Hepatocyte (in vitro differentiated cells): Measurements from ENCODE around the gene C1QB. TPM values are rescaled to one million over a fixed set of nuclear protein-coding genes. Genes with fewer than 3 reads are reported as not detected.

Experiments used
- DNase-seq: peaks from one replicate; pipeline ENCODE4 v3.0.0-alpha.2; 2016; ENCODE audit warnings: low spot score
- H2AFZ ChIP-seq: fragments of 200-600 bp; sonication (generic); 2 replicates; pipeline ENCODE4 v1.6.0; 2016; ENCODE audit warnings: antibody characterized with exemption, mild to moderate bottlenecking
- H3K27ac ChIP-seq: fragments of 200-600 bp; sonication (generic); 2 replicates; pipeline ENCODE4 v1.5.1; 2016; ENCODE audit warnings: mild to moderate bottlenecking
- H3K27me3 ChIP-seq: fragments of 200-600 bp; sonication (generic); 2 replicates; pipeline ENCODE4 v1.6.1; 2016
- H3K36me3 ChIP-seq: fragments of 200-600 bp; sonication (generic); replicated peaks from 2 replicates; pipeline ENCODE4 v1.5.1; 2016; ENCODE audit warnings: low read depth; ENCODE audit not compliant: insufficient read depth
- H3K4me1 ChIP-seq: fragments of 200-600 bp; sonication (generic); 2 replicates; pipeline ENCODE4 v1.5.1; 2016; ENCODE audit warnings: mild to moderate bottlenecking, moderate library complexity; ENCODE audit not compliant: insufficient read depth
- H3K4me2 ChIP-seq: fragments of 200-600 bp; sonication (generic); 2 replicates; pipeline ENCODE4 v1.6.0; 2016
- H3K4me3 ChIP-seq: fragments of 200-600 bp; sonication (generic); 2 replicates; pipeline ENCODE4 v1.5.1; 2016; ENCODE audit warnings: mild to moderate bottlenecking
- H3K79me2 ChIP-seq: fragments of 200-600 bp; sonication (generic); 2 replicates; pipeline ENCODE4 v1.6.0; 2017; ENCODE audit warnings: mild to moderate bottlenecking
- H3K9me2 ChIP-seq: fragments of 200-600 bp; sonication (generic); replicated peaks from 2 replicates; pipeline ENCODE4 v1.6.0; 2017; ENCODE audit warnings: mild to moderate bottlenecking; ENCODE audit not compliant: insufficient read depth
- H3K9me3 ChIP-seq: fragments of 200-600 bp; sonication (generic); 2 replicates; pipeline ENCODE4 v1.5.1; 2016; ENCODE audit warnings: low read depth, mild to moderate bottlenecking
- H4K20me1 ChIP-seq: fragments of 200-600 bp; sonication (generic); 2 replicates; pipeline ENCODE4 v1.6.0; 2016; ENCODE audit warnings: mild to moderate bottlenecking; ENCODE audit not compliant: insufficient read depth, poor library complexity, severe bottlenecking
- CTCF ChIP-seq: fragments of 200-600 bp; sonication (generic); IDR thresholded peaks from 2 replicates; pipeline ENCODE4 v1.5.1; 2016; ENCODE audit warnings: antibody characterized with exemption, mild to moderate bottlenecking; ENCODE audit not compliant: poor library complexity
- EZH2 ChIP-seq: fragments of 200-600 bp; sonication (generic); IDR thresholded peaks from 2 replicates; pipeline ENCODE4 v1.6.1; 2016; ENCODE audit warnings: antibody characterized with exemption, mild to moderate bottlenecking, borderline replicate concordance
- EZH2phosphoT487 ChIP-seq: fragments of 200-600 bp; sonication (generic); IDR thresholded peaks from one replicate; pipeline ENCODE4 v1.6.1; 2018; ENCODE audit warnings: antibody characterized with exemption, mild to moderate bottlenecking, low read depth, moderate library complexity; ENCODE audit not compliant: unreplicated experiment, severe bottlenecking
- WGBS: methylation state at CpG from one replicate; pipeline ENCODE4 v1.1.6; 2016; ENCODE audit warnings: low lambda C conversion rate; ENCODE audit errors: missing lambda C conversion rate; 5-methylcytosine and 5-hydroxymethylcytosine counted together
- polyA plus RNA-seq: library from polyadenylated mRNA; unstranded; fragments of >200 nt; fragmentation: Nextera tagmentation; extraction: Ambion mirVana; gene quantifications from 2 replicates; pipeline ENCODE4 v1.2.1, GENCODE V29; 2016
- total RNA-seq: library from RNA; depleted of rRNA; stranded (reverse); fragments of >200 nt; gene quantifications from 2 replicates; pipeline ENCODE4 v1.2.3, GENCODE V29; 2014

Gene C1QB
- total and polyA plus RNA-seq, 2 experiments from 2014 or later: 10.3 to 11.9 TPM

- no peak for TF ChIP-seq EZH2
- peak; percentile 12 for TF ChIP-seq CTCF
- no peak for TF ChIP-seq EZH2phosphoT487
- no peak overlapping the region for H3K27ac ChIP-seq
- H3K9me2 ChIP-seq: no peaks in the 10 kb centered on the region
- no peak for DNase-seq
- H3K27me3 ChIP-seq: no peaks in the 10 kb centered on the region
- H3K4me2 ChIP-seq: no peak overlapping the region
- H3K4me3 ChIP-seq: no peak overlapping the region
- no peaks in the 10 kb centered on the region for H3K9me3 ChIP-seq
- H3K79me2 ChIP-seq: peaks cover 18% of the 10 kb centered on the region
- peaks cover 5% of the 10 kb centered on the region for H4K20me1 ChIP-seq
- H3K4me1 ChIP-seq: peaks cover 19% of the 10 kb centered on the region
- no peak overlapping the region for H2AFZ ChIP-seq
- WGBS: 76% methylated on average over 3 of the region's 3 CpGs
- H3K36me3 ChIP-seq: no peaks in the 10 kb centered on the region
These were observed 56.2 kb downstream of the C1QB start for GRCh38 chr1:22709227-22709626.

GRCh38 chr1:22709891-22710700, 57.1 kb downstream of the C1QB start:
- no peak overlapping the region for H2AFZ ChIP-seq
- peak overlapping the region; percentile 79 for H3K4me3 ChIP-seq

DNA sequence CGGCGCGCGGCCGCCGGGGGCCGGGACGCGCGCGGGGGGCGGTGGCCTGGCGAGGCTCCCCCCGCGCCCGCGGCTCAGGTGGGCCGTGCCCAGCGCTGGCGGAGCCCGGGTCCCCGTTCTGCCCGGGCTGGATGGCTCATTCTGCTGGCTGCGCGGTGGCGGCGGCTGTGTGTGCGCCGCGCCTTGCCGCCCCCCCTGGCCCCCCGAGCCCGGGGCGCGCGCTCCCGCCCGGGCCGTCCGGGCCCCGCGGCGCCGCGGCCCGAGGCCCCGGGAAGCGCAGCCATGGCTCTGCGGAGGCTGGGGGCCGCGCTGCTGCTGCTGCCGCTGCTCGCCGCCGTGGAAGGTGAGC, 57.6 kb downstream of the C1QB start, which contains the start of gene EPHB2:
TSS of gene EPHB2 (plus strand) at position 139 of the 349 bp plus-strand sequence. CDS start at position 283, 144 bp downstream.
- TF ChIP-seq CTCF: no peak
- no peak for TF ChIP-seq EZH2
- TF ChIP-seq EZH2phosphoT487: no peak
- Histone ChIP-seq H4K20me1 (peaks cover 8% of the 10 kb centered on the region), H3K27me3 (no peaks in the 10 kb centered on the region), H3K79me2 (peaks cover 30% of the 10 kb centered on the region), H3K4me1 (peaks cover 19% of the 10 kb centered on the region), H3K9me2 (no peaks in the 10 kb centered on the region), H3K9me3 (no peaks in the 10 kb centered on the region), H3K36me3 (no peaks in the 10 kb centered on the region), H3K4me2 (peak within 1 kb of the TSS; percentile 99), H3K27ac (peak within 1 kb of the TSS; percentile 53), H2AFZ (no peak within 1 kb of the TSS), H3K4me3 (peak within 1 kb of the TSS; percentile 79)
- WGBS: 0% methylated on average over 2 of the region's 55 CpGs
- DNase-seq: peak; percentile 74

More at GRCh38 chr1:22709891-22710700, 57.1 kb downstream of the C1QB start:
- peaks cover 19% of the 10 kb centered on the region for H3K4me1 ChIP-seq
- peaks cover 5% of the 10 kb centered on the region for H4K20me1 ChIP-seq
- peak; percentile 79 for DNase-seq
- no peaks in the 10 kb centered on the region for H3K27me3 ChIP-seq
- H3K9me3 ChIP-seq: no peaks in the 10 kb centered on the region
- H3K79me2 ChIP-seq: peaks cover 25% of the 10 kb centered on the region
- 8% methylated on average over 29 of the region's 50 CpGs for WGBS
- H3K27ac ChIP-seq: peak overlapping the region; percentile 53
- no peaks in the 10 kb centered on the region for H3K36me3 ChIP-seq
- no peak for TF ChIP-seq EZH2
- peak overlapping the region; percentile 99 for H3K4me2 ChIP-seq
- H3K9me2 ChIP-seq: no peaks in the 10 kb centered on the region

DNA sequence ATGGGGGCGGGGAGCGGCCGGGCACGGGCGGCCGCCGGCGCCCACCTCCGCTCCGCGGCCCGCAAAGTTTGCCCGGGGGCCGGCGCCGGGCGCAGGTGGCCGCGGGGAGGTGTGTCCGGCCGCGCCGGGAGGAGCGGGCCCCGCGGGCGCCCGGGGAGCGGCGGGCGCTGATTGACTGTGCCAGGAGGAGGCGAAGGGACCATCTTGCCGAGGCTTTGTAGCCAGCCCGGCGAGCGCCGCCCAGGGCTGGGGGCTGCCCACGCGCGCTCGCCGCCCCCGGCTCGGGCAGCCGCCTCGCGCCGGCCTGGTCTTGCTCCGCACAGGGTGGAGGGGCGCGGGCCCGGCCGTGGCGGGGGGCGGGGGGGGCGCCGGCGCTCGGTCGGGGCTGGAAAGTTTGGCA, 58.0 kb downstream of the C1QB start:
- WGBS: 0% methylated on average over 8 of the region's 60 CpGs
- Histone ChIP-seq H3K4me2 (peak overlapping the region; percentile 88), H3K79me2 (peaks cover 31% of the 10 kb centered on the region), H4K20me1 (peaks cover 8% of the 10 kb centered on the region), H3K9me3 (no peaks in the 10 kb centered on the region), H3K9me2 (no peaks in the 10 kb centered on the region), H3K27me3 (no peaks in the 10 kb centered on the region), H3K4me3 (peak overlapping the region; percentile 67), H3K4me1 (peaks cover 19% of the 10 kb centered on the region), H3K36me3 (no peaks in the 10 kb centered on the region), H2AFZ (no peak overlapping the region), H3K27ac (no peak overlapping the region)
- peak; percentile 41 for DNase-seq
- TF ChIP-seq EZH2 (no peak), CTCF (no peak), EZH2phosphoT487 (no peak)
